ENCODE results near the gene EXOC2. TPM values are rescaled to one million over a fixed set of nuclear protein-coding genes. Genes with fewer than 3 reads are reported as not detected.

The EXOC2 gene
- total and polyA plus RNA-seq, 10 of the 15 experiments (the other 5 are each of a cell fraction or from before 2014, with no cell fraction given) = 8.7 to 32.8 (median 20.7) TPM

DNA sequence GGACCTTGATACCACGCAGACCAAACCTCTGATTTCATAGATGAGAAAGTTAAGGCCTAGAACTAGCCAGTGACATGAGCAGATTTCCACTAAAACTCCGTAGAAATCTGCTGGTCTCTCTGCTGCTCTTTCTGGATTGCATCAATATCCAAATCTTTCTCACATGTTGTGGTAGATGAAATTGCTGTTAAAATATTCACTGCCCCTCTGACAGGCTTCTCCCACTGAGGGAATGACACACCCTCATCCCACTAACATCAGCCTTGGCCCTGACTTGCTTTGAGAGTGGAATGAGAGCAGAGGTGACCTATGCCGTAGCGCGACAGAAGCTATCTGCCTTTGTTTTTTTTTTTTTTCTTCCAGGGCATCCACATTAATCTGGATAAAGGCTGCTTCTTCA lies 20.4 kb upstream of the EXOC2 start (continued):
- TF ChIP-seq ZNF274 (IDR thresholded peaks at IDR 0.05; ENCODE audit: insufficient read depth, insufficient read length) = no peak
- TF ChIP-seq NR2F1 (conservative IDR thresholded peaks at IDR 0.05) = no peak
- no peak for TF ChIP-seq HDAC2 (IDR thresholded peaks at IDR 0.05)
- TF ChIP-seq SRF (IDR thresholded peaks at IDR 0.05; ENCODE audit: low read depth in 2 of 2, low read length in 2 of 2) = no peak

DNA sequence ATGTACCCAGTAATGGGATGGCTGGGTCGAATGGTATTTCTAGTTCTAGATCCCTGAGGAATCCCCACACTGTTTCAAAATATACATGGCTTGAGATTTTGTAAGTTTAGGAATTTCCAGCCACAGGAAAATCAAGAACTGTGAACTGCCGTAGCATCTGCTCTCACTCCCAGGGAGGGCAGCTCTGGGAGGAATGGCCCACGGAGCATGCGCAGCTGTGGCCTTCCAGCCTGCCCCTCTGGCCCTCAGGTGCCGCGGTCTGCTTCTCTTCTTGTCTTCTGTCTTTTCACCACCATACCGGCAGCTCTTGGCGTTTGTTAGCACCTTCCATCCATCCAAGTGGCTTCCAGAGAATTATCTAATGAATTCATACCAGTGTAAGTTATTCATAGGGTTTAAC lies 19.9 kb upstream of the EXOC2 start:
- intact Hi-C loops (cut with micrococcal nuclease; ENCODE audit: unreplicated experiment) = loop anchor here (5.0 kb wide), 1 partner anchor 526 kb away; no protein-coding TSS in a partner anchor
- Histone ChIP-seq H3K9ac (ENCODE audit: control insufficient read depth, insufficient read depth, low read length) (no peak overlapping the region), H3K4me3 (no peak overlapping the region), H4K20me1 (ENCODE audit: control insufficient read depth, insufficient read depth) (no peaks in the 10 kb centered on the region), H3K27ac (ENCODE audit: control insufficient read depth, insufficient read depth) (no peak overlapping the region), H3K27me3 (replicated peaks in 1 of 2; ENCODE audit: control insufficient read depth in 2 of 2, insufficient read depth in 2 of 2, low read length in 1 of 2) (no peaks in the 10 kb centered on the region), H2AFZ (ENCODE audit: control insufficient read depth, low read depth, low read length) (no peak overlapping the region), H3K36me3 (ENCODE audit: control insufficient read depth in 2 of 2, insufficient read depth in 2 of 2, low read length in 1 of 2) (no peaks in the 10 kb centered on the region), H3K4me2 (ENCODE audit: control insufficient read depth, insufficient read depth) (no peak overlapping the region), H3K79me2 (ENCODE audit: control insufficient read depth, insufficient read depth, low read length) (no peaks in the 10 kb centered on the region; the same call in 1 of the 2 replicates), H3K9me3 (replicated peaks; ENCODE audit: control insufficient read depth, insufficient read depth, low read length) (no peaks in the 10 kb centered on the region), H3K4me1 (ENCODE audit: control insufficient read depth, insufficient read depth, low read length) (peaks cover 8% of the 10 kb centered on the region)
- CTCF ChIA-PET = no interaction called here
- SMC1A ChIA-PET (ENCODE audit: uncharacterized antibody, unreplicated experiment) = no interaction called here
- RAD21 ChIA-PET (ENCODE audit: unreplicated experiment) = no interaction called here
- in situ Hi-C loops (cut with MboI) = no loop called here
- BruUV-seq (replicated peaks) = no TSS peak
- no peak for ATAC-seq
- no peak for TF ChIP-seq YBX1 (IDR thresholded peaks at IDR 0.05)
- no peak for TF ChIP-seq ATF7 (IDR thresholded peaks at IDR 0.05; ENCODE audit: low read depth)
- TF ChIP-seq BHLHE40 (IDR thresholded peaks at IDR 0.05; ENCODE audit: borderline replicate concordance in 1 of 2, low read depth in 2 of 2, low read length in 1 of 2) = no peak
- TF ChIP-seq SUPT20H (IDR thresholded peaks at IDR 0.05; ENCODE audit: borderline replicate concordance, control insufficient read depth, low read depth, low read length) = no peak
- TF ChIP-seq MTA2 (IDR thresholded peaks at IDR 0.05; ENCODE audit: low read depth) = no peak
- TF ChIP-seq CHD4 (IDR thresholded peaks at IDR 0.05) = no peak
- TF ChIP-seq, protein P1, sequence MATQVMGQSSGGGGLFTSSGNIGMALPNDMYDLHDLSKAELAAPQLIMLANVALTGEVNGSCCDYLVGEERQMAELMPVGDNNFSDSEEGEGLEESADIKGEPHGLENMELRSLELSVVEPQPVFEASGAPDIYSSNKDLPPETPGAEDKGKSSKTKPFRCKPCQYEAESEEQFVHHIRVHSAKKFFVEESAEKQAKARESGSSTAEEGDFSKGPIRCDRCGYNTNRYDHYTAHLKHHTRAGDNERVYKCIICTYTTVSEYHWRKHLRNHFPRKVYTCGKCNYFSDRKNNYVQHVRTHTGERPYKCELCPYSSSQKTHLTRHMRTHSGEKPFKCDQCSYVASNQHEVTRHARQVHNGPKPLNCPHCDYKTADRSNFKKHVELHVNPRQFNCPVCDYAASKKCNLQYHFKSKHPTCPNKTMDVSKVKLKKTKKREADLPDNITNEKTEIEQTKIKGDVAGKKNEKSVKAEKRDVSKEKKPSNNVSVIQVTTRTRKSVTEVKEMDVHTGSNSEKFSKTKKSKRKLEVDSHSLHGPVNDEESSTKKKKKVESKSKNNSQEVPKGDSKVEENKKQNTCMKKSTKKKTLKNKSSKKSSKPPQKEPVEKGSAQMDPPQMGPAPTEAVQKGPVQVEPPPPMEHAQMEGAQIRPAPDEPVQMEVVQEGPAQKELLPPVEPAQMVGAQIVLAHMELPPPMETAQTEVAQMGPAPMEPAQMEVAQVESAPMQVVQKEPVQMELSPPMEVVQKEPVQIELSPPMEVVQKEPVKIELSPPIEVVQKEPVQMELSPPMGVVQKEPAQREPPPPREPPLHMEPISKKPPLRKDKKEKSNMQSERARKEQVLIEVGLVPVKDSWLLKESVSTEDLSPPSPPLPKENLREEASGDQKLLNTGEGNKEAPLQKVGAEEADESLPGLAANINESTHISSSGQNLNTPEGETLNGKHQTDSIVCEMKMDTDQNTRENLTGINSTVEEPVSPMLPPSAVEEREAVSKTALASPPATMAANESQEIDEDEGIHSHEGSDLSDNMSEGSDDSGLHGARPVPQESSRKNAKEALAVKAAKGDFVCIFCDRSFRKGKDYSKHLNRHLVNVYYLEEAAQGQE (IDR thresholded peaks at IDR 0.05; ENCODE audit: low read depth, low read length) = no peak
- TF ChIP-seq EP300 (IDR thresholded peaks at IDR 0.05; ENCODE audit: borderline replicate concordance in 1 of 2, control insufficient read depth in 1 of 2, low read depth in 2 of 2, low read length in 2 of 2) = no peak
- TF ChIP-seq FOXM1 (IDR thresholded peaks at IDR 0.05; ENCODE audit: low read depth, low read length) = no peak
- TF ChIP-seq, protein P2, sequence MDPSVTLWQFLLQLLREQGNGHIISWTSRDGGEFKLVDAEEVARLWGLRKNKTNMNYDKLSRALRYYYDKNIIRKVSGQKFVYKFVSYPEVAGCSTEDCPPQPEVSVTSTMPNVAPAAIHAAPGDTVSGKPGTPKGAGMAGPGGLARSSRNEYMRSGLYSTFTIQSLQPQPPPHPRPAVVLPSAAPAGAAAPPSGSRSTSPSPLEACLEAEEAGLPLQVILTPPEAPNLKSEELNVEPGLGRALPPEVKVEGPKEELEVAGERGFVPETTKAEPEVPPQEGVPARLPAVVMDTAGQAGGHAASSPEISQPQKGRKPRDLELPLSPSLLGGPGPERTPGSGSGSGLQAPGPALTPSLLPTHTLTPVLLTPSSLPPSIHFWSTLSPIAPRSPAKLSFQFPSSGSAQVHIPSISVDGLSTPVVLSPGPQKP (IDR thresholded peaks at IDR 0.05; ENCODE audit: low read depth, low read length) = no peak
- 99% methylated on average over 8 of the region's 8 CpGs for WGBS (ENCODE audit: insufficient coverage, insufficient replicate concordance, low lambda C conversion rate, missing lambda C conversion rate)
- no peak for DNase-seq (ENCODE audit: low read depth, low spot score)
- no peak for FAIRE-seq
- POLR2A ChIA-PET = interaction anchor here (0.6 kb wide), 2 partner anchors 552 to 1226 kb away, joined by 3 to 4 read pairs; no protein-coding TSS in a partner anchor
